GM12878 (cell line): ENCODE results near the gene TASOR2. TPM values are rescaled to one million over a fixed set of nuclear protein-coding genes. Genes with fewer than 3 reads are reported as not detected.
A peak's percentile ranks its signal among the peaks of the same experiment; 100 is the strongest.

ENCODE experiments used
- CBX5 ChIP-seq: sonication (generic); IDR thresholded peaks from 2 replicates; pipeline ENCODE4 v1.6.1; 2016; ENCODE audit warnings: low read depth, moderate library complexity, mild to moderate bottlenecking, inconsistent platforms
- CREM ChIP-seq: IDR thresholded peaks from 2 replicates; pipeline ENCODE4 v1.6.1; 2014; ENCODE audit warnings: antibody characterized with exemption, low read depth
- E2F8 ChIP-seq: fragments of 450-650 bp; IDR thresholded peaks from 2 replicates; pipeline ENCODE4 v1.6.1; 2018; ENCODE audit warnings: mild to moderate bottlenecking, low read depth, moderate library complexity; ENCODE audit not compliant: partially characterized antibody
- HDAC2 ChIP-seq: fragments of 200-600 bp; sonication (generic); IDR thresholded peaks from 2 replicates; pipeline ENCODE4 v1.6.1; 2017
- JUND ChIP-seq: IDR thresholded peaks from 2 replicates; pipeline ENCODE4 v1.6.1; 2012; ENCODE audit warnings: low read depth, mild to moderate bottlenecking, low read length, improper control_type of control experiment, moderate library complexity
- KDM1A ChIP-seq: fragments of 200-600 bp; sonication (generic); IDR thresholded peaks from 2 replicates; pipeline ENCODE4 v1.6.1; 2016; ENCODE audit warnings: borderline replicate concordance
- KLF5 ChIP-seq: fragments of 450-650 bp; IDR thresholded peaks from 2 replicates; pipeline ENCODE4 v1.6.1; 2014; ENCODE audit warnings: mild to moderate bottlenecking; ENCODE audit not compliant: partially characterized antibody
- LARP7 ChIP-seq: fragments of 450-650 bp; IDR thresholded peaks from 2 replicates; pipeline ENCODE4 v1.6.1; 2017; ENCODE audit warnings: mild to moderate bottlenecking
- MYB ChIP-seq: fragments of 150-350 bp; IDR thresholded peaks from 2 replicates; pipeline ENCODE4 v1.6.1; 2014; ENCODE audit warnings: mild to moderate bottlenecking, low read depth, low read length, borderline replicate concordance
- PML ChIP-seq: IDR thresholded peaks from 2 replicates; pipeline ENCODE4 v1.6.1; 2012; ENCODE audit warnings: low read length, inconsistent platforms
- RAD51 ChIP-seq: fragments of 450-650 bp; IDR thresholded peaks from 2 replicates; pipeline ENCODE4 v1.6.1; 2016; ENCODE audit warnings: moderate library complexity, mild to moderate bottlenecking, inconsistent platforms
- USF1 ChIP-seq: IDR thresholded peaks from 2 replicates; pipeline ENCODE4 v1.6.1; 2011; ENCODE audit warnings: borderline replicate concordance, low read depth, mild to moderate bottlenecking, moderate library complexity, mixed read lengths, low read length; ENCODE audit not compliant: insufficient read depth; ENCODE audit errors: extremely low read length
- ZZZ3 ChIP-seq: IDR thresholded peaks from 2 replicates; pipeline ENCODE4 v1.6.1; 2011; ENCODE audit warnings: low read depth; ENCODE audit not compliant: control insufficient read depth, insufficient read length
- polyA plus RNA-seq, 11 experiments: library from polyadenylated mRNA; depleted of rRNA in 4 of 11; unstranded in 6 of 11; stranded (reverse) in 5 of 11; fragments of >200 nt; fragmentation: Nextera tagmentation in 4 of 11; fragmentation: Illumina TruSeq in 1 of 11; extraction: Ambion mirVana in 4 of 11; extraction: Trizol in 1 of 11; gene quantifications; 1 replicate in 1 of 11; 2 replicates in 10 of 11; pipeline versions ENCODE4 v1.2.1 to v1.2.3, GENCODE V29; 2011 to 2016; ENCODE audit warnings: inconsistent platforms in 2 of 11, missing spikeins in 2 of 11, low read depth in 1 of 11
- total RNA-seq, 4 experiments: library from RNA; depleted of rRNA in 3 of 4; stranded (reverse); fragments of >200 nt in 3 of 4; fragmentation: Illumina TruSeq in 1 of 4; extraction: Trizol in 1 of 4; gene quantifications; 2 replicates each; pipeline versions ENCODE4 v1.2.1 to v1.2.3, GENCODE V29; 2013 to 2021
- TF ChIP-seq, protein P1 (sequence below): IDR thresholded peaks from 2 replicates; pipeline ENCODE4 v1.6.1; 2012; ENCODE audit warnings: improper control_type of control experiment, low read depth, low read length; ENCODE audit not compliant: insufficient replicate concordance
- TF ChIP-seq, protein P2 (sequence below): fragments of 150-350 bp; IDR thresholded peaks from 2 replicates; pipeline ENCODE4 v1.6.1; 2014; ENCODE audit warnings: mild to moderate bottlenecking, low read depth, low read length
- TF ChIP-seq, protein P3 (sequence below): fragments of 450-650 bp; IDR thresholded peaks from 2 replicates; pipeline ENCODE4 v1.6.1; 2017; ENCODE audit warnings: mild to moderate bottlenecking

TASOR2 gene
- total and polyA plus RNA-seq, 10 of the 15 experiments (the other 5 are each of a cell fraction or from before 2014, with no cell fraction given) = 8.2 to 54.7 (median 31.0) TPM

DNA sequence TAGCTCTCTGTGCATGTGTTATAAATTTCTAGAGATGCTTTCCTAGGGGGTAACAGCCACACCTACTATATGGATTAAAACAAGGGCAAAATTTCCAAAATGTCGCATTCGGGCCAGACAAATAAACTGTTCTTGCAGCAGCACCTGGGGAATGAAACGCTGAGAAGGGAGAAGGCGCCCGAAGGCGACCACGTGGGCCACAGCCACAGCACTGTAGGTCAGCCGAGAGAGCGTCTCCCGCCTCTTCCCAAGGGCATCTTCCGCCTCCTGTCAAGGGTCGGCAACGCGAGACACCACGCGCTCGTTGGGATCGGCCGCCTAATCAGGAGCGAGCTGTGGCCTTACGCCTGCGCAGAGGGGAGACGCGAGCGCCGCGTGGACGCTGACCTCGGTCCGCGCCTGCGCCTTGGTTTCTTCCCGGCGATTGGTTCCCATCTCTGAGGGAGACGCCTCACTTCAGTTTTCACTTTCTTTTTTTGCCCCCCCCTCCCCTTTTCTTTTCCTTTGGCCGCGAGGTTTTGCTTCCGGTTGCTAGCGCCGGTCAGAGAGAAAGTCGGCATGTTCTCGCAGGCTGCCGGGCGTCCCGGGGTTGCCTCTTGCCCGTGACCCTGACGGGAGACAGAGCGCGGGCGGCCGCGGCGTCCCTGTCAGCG lies at the start of gene TASOR2 (continued):
- TF ChIP-seq KLF5 (peak; percentile 85), HDAC2 (no peak), JUND (no peak), RAD51 (peak; percentile 76), PML (no peak; the same call in 1 of the 2 replicates), MYB (no peak), CBX5 (peak; percentile 59; the same call in 1 of the 2 replicates), USF1 (peak; percentile 62), LARP7 (no peak; the same call in 1 of the 2 replicates), ZZZ3 (no peak), E2F8 (no peak), CREM (peak; percentile 8; the same call in 1 of the 2 replicates), KDM1A (no peak)
- TF ChIP-seq, protein P1, sequence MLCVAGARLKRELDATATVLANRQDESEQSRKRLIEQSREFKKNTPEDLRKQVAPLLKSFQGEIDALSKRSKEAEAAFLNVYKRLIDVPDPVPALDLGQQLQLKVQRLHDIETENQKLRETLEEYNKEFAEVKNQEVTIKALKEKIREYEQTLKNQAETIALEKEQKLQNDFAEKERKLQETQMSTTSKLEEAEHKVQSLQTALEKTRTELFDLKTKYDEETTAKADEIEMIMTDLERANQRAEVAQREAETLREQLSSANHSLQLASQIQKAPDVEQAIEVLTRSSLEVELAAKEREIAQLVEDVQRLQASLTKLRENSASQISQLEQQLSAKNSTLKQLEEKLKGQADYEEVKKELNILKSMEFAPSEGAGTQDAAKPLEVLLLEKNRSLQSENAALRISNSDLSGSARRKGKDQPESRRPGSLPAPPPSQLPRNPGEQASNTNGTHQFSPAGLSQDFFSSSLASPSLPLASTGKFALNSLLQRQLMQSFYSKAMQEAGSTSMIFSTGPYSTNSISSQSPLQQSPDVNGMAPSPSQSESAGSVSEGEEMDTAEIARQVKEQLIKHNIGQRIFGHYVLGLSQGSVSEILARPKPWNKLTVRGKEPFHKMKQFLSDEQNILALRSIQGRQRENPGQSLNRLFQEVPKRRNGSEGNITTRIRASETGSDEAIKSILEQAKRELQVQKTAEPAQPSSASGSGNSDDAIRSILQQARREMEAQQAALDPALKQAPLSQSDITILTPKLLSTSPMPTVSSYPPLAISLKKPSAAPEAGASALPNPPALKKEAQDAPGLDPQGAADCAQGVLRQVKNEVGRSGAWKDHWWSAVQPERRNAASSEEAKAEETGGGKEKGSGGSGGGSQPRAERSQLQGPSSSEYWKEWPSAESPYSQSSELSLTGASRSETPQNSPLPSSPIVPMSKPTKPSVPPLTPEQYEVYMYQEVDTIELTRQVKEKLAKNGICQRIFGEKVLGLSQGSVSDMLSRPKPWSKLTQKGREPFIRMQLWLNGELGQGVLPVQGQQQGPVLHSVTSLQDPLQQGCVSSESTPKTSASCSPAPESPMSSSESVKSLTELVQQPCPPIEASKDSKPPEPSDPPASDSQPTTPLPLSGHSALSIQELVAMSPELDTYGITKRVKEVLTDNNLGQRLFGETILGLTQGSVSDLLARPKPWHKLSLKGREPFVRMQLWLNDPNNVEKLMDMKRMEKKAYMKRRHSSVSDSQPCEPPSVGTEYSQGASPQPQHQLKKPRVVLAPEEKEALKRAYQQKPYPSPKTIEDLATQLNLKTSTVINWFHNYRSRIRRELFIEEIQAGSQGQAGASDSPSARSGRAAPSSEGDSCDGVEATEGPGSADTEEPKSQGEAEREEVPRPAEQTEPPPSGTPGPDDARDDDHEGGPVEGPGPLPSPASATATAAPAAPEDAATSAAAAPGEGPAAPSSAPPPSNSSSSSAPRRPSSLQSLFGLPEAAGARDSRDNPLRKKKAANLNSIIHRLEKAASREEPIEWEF = no peak
- TF ChIP-seq, protein P2, sequence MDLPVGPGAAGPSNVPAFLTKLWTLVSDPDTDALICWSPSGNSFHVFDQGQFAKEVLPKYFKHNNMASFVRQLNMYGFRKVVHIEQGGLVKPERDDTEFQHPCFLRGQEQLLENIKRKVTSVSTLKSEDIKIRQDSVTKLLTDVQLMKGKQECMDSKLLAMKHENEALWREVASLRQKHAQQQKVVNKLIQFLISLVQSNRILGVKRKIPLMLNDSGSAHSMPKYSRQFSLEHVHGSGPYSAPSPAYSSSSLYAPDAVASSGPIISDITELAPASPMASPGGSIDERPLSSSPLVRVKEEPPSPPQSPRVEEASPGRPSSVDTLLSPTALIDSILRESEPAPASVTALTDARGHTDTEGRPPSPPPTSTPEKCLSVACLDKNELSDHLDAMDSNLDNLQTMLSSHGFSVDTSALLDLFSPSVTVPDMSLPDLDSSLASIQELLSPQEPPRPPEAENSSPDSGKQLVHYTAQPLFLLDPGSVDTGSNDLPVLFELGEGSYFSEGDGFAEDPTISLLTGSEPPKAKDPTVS = no peak
- TF ChIP-seq, protein P3, sequence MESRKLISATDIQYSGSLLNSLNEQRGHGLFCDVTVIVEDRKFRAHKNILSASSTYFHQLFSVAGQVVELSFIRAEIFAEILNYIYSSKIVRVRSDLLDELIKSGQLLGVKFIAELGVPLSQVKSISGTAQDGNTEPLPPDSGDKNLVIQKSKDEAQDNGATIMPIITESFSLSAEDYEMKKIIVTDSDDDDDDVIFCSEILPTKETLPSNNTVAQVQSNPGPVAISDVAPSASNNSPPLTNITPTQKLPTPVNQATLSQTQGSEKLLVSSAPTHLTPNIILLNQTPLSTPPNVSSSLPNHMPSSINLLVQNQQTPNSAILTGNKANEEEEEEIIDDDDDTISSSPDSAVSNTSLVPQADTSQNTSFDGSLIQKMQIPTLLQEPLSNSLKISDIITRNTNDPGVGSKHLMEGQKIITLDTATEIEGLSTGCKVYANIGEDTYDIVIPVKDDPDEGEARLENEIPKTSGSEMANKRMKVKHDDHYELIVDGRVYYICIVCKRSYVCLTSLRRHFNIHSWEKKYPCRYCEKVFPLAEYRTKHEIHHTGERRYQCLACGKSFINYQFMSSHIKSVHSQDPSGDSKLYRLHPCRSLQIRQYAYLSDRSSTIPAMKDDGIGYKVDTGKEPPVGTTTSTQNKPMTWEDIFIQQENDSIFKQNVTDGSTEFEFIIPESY = no peak
